HG03060 (cell line): ENCODE data around the gene CTPS1.

Experiments
- ATAC-seq: cut with Tn5 transposase; IDR thresholded peaks from one replicate; pipeline ENCODE4 v1.9.1; 2021; ENCODE audit warnings: low read depth, moderate number of reproducible peaks; ENCODE audit not compliant: unreplicated experiment

The CTPS1 gene

GRCh38 chr1:40979241-40980067 lies at the start of gene CTPS1:
TSS of gene CTPS1 (plus strand) at chr1:40979696. CDS start at chr1:40983291, 3,595 bp downstream.
- peak; percentile 67 for ATAC-seq

- no peak for ATAC-seq
Observed at GRCh38 chr1:40930174-40930964, 49.1 kb upstream of the CTPS1 start.

GRCh38 chr1:40931601-40932000 lies 47.9 kb upstream of the CTPS1 start:
- no peak for ATAC-seq

DNA sequence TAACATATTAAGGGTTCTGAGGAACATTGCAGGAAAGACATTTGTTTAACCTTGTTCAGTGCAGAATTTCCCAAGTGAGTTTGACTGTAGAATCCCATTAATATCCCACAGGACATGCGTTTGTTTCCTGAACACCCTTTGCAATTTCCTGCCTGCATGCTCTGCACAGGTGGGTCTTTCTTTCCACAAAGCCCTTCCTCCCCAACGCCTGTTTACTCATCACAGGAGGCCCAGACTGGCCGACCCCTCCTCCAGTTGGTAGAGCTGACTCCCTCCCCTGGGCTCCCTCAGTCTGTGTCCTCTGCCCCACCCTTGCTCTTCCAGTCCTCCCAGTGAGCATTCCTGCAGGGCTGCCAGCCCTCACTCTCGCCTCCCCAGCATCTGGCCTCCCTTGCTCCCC lies 47.5 kb upstream of the CTPS1 start:
- ATAC-seq: no peak

DNA sequence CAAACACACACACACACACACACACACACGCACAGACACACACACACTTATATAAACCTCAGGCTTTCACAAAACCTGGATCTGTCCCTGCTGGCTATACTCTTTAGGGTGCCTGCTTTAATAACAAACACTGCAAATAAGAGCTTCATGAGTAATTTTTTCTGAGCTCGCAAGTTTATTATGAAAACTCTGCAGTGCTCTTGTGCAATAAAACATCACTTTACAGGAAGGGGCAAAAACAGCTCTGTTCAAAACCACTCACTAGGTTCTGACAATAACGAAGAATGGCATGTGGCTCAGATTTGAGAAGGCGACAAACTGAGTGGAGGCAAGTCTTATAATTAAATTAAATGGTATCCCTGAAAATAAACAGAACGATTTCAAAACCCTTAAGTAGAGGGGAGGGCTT lies 42.6 kb upstream of the CTPS1 start:
- no peak for ATAC-seq

GRCh38 chr1:40938393-40938792 lies 41.1 kb upstream of the CTPS1 start:
- no peak for ATAC-seq

DNA sequence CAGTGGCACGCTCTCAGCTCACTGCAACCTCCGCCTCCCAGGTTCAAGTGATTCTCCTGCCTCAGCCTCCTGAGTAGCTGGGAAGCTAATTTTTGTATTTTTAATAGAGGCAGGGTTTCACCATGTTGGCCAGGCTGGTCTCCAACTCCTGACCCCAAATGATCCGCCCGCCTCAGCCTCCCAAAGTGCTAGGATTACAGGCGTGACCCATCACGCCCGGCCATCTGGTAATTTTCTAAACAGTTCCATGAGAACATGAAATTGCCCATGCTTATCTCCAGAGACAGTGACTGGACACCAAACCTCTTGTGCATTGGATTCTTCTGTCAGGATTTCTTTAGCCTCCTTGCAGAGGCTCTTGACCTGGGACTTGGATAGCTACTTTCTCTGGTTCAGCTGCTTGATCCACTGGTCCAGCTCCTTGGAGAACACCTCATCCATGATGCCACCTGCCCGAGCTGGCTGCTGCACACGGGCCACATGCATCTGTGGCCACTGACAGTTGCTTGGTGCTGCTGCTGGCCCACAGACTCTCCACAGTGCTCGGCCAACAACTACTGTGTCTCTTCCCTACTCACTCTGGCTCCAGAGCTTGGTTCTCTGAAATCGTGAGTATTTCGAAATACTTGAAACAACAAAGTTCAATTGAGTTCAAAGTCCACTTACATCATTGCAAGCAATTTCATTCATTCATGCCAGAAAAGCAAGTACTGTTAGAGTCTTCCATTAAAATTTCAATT lies 40.0 kb upstream of the CTPS1 start:
- no peak for ATAC-seq

DNA sequence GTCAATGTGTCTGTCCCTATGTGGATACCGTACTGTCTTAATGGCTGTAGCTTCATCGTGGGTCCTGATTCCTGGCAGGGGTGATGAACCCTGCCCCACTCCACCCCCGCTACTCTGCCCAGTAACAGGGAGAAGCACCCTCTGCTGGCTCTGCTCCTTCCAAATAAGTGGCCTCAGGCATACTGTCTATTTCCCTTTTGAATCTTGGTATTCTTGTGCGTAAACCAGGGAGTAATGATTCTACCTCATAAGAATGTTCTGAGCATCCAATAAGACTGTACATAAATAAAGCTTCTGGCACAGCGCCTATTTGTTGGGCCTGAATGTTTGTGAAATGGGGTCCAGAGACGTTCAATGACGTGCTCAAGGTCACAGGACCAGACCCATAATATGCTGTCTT lies 35.2 kb upstream of the CTPS1 start:
- no peak for ATAC-seq

- ATAC-seq: no peak
Observed at GRCh38 chr1:40944841-40945430, 34.6 kb upstream of the CTPS1 start.

GRCh38 chr1:40945491-40945973 lies 34.0 kb upstream of the CTPS1 start:
- no peak for ATAC-seq

DNA sequence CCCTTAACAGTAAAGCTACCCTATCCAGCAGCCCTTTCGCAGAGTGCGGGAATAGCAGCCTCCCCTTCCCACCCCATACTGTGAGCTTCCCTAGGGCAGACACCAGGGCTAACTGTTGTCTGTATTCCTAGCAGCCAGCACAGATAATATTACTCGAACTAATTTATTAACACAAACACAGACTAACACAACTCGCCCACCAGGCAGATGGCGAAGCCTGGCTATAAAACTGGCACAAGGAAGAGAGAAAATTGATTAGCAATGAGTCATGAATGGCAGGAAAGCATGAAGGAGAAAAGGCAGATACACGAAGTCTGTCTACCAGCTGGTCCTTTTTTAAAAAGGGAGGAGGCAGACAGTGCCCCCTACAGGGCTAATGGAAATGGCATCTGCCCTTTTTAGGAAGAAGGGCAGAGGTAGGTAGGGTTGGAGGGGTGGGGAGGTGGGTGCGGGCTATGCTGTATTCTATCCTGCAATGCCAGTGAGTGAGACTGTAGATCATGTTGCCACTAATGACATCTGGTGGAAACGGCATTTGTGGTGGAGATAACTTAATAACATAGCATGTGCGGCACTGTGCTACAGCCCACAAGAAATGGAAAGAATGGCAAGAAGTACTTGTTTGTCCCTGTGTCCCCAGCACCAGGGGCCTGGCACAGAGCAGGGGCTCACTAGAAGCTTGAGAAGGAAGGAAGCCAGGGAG lies 30.6 kb upstream of the CTPS1 start:
- no peak for ATAC-seq

- ATAC-seq: no peak
Observed at GRCh38 chr1:40949563-40949962, 29.9 kb upstream of the CTPS1 start.

DNA sequence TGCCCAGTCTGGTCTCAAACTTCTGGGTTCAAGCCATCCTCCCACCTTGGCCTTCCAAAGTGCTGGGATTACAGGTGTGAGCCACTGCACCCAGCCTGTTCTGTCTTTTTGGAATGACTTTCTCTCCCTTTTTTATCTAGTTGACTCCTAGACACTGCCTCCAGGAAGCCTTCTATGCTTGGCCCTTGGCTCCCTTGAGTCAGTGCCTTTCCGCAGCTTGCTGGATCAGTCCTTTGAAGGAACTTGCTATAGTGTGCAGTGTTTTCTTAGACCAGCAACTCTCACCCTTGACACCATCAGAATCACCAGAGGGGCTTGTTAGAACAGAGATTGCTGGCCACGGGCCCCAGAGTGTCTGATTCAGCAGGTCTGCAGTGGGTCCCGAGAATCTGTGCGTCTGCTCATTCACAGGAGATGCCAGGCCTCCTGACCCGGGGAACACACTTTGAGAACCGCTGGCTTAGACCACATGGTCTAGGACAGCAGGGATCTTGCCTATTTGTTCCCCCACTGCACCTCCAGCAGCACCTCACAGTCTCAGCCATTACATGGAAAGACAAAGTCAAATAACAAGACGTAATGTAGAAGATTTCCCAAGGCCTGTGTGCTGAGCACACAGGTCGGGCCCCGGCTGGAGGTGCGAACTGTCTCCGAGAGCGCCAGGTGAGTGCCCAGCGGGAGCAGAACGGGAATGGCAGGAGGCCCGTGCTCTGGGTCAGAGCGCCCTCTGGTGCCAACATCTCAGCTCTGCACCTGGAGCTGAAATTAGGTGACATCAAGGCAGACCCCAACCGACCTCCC lies 27.4 kb upstream of the CTPS1 start:
- ATAC-seq: no peak

DNA sequence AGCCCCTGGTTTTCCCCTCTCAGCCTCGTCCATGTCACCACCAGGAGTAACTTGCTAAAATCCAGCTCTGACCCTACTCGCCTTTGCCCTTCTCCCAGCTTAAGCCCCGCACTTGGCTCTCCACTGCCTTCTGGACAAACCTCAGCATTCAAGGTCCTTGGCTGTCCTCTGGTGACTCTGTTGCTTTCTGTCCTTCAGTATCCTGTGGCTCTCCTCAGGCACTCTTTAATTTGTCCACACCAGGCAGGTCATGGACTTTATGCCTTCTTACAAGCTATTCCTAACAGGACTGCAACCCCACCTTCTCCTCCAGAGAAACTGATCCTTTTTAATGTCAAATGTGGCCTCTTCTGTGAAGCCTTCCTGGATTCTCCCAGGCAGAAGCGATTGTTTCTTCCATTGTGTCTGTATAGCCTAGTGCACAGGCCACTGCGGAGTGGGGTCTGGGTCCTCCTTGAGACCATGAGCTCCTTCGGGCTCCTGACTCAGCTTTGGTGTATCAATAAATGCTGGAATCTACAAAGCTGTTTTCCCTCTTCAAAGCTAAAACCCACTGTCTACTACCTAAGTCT lies 26.7 kb upstream of the CTPS1 start:
- no peak for ATAC-seq

GRCh38 chr1:40954626-40955025 lies 24.9 kb upstream of the CTPS1 start:
- ATAC-seq: no peak

DNA sequence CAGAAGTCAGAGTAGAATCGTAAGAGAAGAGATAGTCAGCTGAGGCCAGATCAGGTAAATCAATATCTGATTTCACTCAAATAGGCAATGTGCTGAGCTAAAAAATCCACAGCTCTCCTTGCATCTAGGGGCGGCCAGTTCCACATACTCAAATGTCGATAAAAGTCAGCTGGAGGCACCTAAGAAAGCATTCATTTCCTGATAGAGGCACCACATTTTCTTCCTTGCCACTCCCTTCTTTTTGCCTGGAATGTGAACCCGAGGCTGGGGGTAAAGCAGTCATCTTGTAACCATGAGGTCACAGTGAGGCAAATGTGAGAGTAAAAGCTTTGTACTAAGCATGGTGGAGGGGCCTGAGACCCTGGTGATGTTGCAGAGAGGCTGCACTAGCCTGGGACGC lies 24.2 kb upstream of the CTPS1 start:
- no peak for ATAC-seq

GRCh38 chr1:40956407-40956806 lies 23.1 kb upstream of the CTPS1 start:
- no peak for ATAC-seq

- ATAC-seq: no peak
Observed at GRCh38 chr1:40958210-40958609, 21.3 kb upstream of the CTPS1 start.

DNA sequence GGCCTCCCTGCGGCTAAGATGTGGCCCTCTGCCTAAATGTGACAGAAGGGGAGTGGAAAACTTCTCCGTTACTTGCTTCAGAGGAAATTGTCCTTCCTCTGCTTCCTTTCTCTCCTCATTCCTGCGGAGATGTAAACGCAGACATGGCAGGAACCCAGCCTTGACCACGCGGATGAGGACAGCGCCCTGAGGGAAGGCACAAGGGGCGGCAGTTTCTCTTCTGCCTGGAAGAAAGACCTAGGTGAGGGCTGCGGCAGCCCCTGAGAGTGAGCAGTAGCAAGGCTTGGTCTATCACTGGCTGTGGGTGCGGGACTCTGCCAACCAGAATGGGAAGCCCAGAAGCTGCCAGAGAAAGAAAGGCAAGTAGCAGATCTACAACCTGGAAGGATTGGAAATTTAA lies 14.0 kb upstream of the CTPS1 start:
- no peak for ATAC-seq
